A172 (cell line): ENCODE results near the gene CACNG7. TPM values are rescaled to one million over a fixed set of nuclear protein-coding genes. Genes with fewer than 3 reads are reported as not detected.

ENCODE experiments used
- DNase-seq: peaks from one replicate; pipeline ENCODE4 v3.0.0-alpha.2; 2015; ENCODE audit warnings: low spot score
- total RNA-seq: library from RNA; depleted of rRNA; stranded (reverse); fragments of >200 nt; shearing (Covaris generic); gene quantifications from 2 replicates; pipeline ENCODE4 v1.2.3, GENCODE V29; 2014

Gene CACNG7
- total RNA-seq, 1 experiment from 2014 or later, result not detected

DNA sequence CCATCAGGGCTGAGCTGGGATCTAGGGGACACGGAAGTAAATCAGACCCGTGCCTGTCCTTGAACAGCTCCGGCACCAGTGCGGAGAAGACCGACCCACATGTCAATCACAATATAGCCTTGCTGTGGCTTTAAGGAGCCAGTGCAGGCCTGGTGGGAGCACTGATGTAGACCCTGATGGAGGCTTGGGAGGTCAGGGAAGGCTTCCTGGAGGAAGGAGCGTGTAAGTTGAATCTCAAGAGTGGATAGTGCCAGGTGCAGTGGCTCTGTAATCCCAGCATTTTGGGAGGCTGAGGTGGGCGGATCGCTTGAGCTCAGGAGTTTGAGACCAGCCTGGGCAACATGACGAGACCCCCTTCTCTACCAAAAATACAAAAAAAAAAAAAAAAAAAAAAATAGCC, 42.9 kb downstream of the CACNG7 start:
- DNase-seq, result no peak

GRCh38 chr19:53953383-53953782, 44.3 kb downstream of the CACNG7 start:
- no peak for DNase-seq

- DNase-seq, result no peak
These were observed 48.5 kb downstream of the CACNG7 start for GRCh38 chr19:53957448-53958167.

DNA sequence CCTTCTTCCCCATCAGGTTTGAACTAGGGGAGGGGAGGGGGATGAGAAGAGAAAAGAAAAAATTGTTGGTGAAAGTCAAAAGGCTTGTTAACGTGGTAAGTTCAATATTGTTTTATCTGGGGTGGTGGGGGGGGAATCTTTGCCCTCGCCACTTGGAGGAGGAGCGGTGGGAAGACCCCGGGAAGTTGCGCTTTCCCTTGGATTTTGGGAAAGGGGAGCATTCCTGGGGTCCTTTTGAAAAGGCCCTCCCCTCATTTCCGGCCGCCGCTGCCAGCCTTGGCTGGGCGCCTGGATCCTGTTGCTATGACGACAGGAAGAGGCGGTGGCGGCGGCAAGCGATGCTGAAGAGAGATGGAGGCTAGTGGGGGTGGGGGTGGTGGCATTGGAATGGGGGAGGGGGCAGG, 49.1 kb downstream of the CACNG7 start:
- no peak for DNase-seq

GRCh38 chr19:53958823-53959757, 50.0 kb downstream of the CACNG7 start:
- DNase-seq, result no peak

DNA sequence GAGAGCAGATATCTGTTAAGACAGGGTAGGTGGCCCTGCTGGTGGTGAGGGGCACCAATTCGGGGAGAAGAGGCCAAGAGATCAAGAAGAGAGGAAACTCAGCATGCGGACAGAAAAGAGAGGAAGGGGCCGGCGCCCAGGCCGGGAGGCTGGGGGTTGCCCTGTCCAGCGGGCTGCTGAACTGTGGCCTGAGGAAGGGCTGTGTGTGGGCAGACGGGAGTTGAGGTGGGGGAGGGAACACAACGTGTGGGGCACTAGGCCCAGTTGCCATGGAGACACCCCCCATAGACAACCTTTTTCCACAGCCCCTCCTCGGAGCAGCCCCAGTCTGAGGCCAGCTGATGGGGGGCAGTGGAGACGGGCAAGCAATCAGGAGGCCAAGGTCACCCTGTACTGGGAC, 51.1 kb downstream of the CACNG7 start:
- no peak for DNase-seq

GRCh38 chr19:53960886-53961285, 51.8 kb downstream of the CACNG7 start:
- no peak for DNase-seq

GRCh38 chr19:53961523-53962356, 52.7 kb downstream of the CACNG7 start:
- peak; percentile 49 for DNase-seq

DNA sequence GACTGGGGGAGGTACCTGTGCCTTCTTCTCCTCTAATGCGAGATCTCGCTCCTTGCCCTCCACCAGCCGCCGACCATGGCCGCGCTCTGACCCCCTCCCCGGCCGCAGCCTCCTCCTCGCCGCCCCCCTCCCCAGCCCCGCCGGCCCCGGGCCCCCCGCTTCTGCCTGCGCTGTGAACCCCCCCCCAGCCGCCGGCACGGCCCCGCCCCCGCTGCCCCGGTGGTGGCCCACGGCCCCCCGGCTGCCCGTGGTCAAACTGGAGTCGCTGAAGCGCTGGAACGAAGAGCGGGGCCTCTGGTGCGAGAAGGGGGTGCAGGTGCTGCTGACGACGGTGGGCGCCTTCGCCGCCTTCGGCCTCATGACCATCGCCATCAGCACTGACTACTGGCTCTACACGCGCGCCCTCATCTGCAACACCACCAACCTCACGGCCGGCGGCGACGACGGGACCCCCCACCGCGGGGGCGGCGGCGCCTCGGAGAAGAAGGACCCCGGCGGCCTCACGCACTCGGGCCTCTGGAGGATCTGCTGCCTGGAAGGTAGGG, 53.9 kb downstream of the CACNG7 start, which contains the start of gene CACNG8:
CACNG8 (plus strand) TSS at position 51 of the 545 bp plus-strand sequence.
- DNase-seq, result no peak

- DNase-seq, result no peak
These were observed 56.0 kb downstream of the CACNG7 start for GRCh38 chr19:53965091-53965490.

DNA sequence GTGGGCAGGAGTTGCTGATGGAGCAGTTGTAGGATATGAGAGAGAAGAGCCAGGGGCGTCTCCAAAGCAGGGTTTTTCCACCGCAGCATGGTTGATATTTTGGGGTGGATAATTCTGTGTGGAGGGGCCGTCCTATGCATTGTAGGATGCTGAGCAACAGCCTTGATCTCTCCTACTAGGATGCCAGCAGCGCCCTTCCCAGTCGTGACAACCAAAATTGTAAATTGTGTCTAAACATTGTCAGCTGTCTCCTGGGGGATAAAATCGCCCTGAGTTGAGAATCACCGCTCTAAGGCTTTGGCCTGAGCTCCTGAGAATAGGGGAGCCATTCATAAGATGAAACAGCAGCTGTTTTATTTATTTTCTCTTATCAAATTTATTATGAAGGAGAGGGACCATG, 57.9 kb downstream of the CACNG7 start:
- DNase-seq, result no peak

DNA sequence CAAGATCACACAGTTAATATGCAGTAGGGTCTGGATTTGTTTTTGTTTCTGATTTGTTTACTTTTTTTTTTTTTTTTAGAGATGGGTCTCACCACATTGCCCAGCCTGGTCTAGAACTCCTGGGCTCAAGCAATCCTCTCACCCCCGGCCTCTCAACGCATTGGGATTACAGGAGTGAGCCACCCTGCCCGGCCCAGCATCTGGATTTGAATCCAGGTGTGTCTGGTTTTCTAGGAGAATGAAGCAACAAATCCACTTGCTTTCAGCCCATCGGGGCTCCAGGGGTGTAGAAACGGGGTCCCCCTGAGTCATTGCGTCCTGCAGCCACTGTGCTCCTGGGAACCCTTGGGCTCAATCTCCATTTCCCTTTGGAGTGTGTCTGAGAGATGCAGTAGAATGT, 60.3 kb downstream of the CACNG7 start:
- no peak for DNase-seq

DNA sequence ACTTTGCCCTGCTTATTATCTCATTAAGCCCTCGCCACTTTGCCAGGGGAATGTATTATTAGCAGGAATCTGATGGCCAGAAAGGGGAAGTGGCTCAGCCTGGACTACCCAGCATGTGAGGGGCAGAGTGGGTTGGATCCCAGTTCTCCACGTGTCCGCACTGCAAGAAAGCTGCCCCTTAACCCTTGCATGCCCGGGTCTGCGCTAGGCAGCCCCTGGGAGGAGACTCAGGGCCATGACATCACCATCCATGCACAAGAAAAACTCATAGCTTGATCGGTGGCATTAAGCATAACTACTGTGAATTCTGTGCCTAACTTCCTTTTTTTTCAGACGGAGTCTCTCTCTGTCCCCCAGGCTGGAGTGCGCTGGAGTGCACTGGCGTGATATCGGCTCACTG, 62.6 kb downstream of the CACNG7 start:
- DNase-seq, result no peak

DNA sequence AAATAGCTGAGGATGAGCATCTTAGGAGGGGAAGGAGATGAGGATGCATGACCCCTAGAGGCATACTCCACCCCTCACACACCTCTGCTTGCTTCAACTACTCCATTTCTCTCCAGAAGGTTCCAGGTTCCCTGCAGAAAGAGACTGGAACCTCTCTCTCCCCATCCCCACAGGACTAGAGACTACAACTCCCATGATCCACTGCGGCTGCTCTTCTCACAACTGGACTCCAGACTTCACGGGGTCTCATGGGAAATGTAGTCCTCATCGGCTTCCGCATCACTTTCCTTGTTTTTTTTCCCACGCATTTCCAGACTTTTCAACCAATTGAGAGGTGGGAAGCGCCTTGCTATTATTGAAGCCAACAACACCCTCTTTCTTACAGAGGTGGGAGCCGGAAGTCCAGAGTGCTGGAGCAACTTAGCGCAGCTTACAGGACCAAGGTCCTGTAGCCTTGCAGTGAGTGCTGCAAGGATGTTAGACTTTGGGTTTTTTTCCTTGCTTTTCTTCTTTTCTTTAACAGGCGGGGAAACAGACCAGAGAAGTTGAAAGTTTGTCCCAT, 68.4 kb downstream of the CACNG7 start:
- peak; percentile 95 for DNase-seq

- DNase-seq, result peak; percentile 96
These were observed 69.1 kb downstream of the CACNG7 start for GRCh38 chr19:53977991-53978731.

GRCh38 chr19:53978975-53979801, 70.1 kb downstream of the CACNG7 start:
- DNase-seq, result no peak

DNA sequence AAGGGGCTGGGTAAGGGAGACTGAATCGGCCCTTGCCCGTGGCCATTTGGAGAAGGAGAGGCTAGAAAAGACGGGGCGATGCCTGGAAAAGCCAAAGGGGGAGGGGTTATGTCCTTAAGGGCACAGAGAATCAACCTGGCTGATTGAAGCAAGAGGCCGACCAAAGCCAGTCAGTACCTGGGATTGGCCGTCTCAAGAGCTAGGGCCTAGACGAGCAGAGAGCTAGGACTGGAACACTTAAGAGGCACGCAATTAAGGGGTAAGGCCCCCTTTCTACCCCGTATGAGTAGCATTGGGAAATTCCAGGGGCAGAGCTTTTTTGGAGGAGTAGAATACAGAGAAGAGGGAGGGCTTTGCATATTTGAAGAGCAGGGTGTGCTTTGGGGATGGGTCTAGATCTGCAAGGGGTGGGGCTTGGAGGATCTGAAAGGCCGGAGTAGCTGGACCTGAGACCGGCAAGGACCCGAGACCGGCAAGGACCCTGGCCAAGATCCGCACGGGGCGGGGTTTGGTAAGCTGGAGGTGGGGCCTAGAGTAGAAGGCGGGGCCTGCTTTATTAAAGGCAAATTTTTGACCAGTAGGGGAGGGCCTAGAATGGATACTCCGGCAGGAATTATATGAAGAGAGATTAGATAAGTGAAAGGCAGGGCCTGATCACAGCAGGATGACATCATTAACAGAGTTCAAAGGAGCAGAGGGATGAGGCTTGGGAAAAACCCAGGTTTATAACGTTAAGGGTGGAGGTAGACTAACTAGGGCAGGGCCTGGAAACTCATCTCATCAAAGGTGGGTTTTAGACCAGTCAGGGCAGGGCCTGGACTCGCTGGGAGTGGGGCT, 71.7 kb downstream of the CACNG7 start:
- DNase-seq, result peak; percentile 98

GRCh38 chr19:53981376-53981951, 72.4 kb downstream of the CACNG7 start:
- no peak for DNase-seq
